KMS-11 (cell line): Measurements from ENCODE around the gene KBTBD3.

ENCODE experiments used
- H2AFZ ChIP-seq: fragments of 200-600 bp; sonication (generic); 2 replicates; pipeline ENCODE4 v1.6.1; 2016; ENCODE audit warnings: antibody characterized with exemption, mixed run types, low read depth
- H3K27ac ChIP-seq: fragments of 200-600 bp; sonication (generic); 2 replicates; pipeline ENCODE4 v1.6.1; 2016; ENCODE audit warnings: mild to moderate bottlenecking, mixed run types
- H3K27me3 ChIP-seq: fragments of 200-600 bp; sonication (generic); 2 replicates; pipeline ENCODE4 v1.6.1; 2017; ENCODE audit warnings: mild to moderate bottlenecking, low read depth, mixed run types, moderate library complexity; ENCODE audit not compliant: insufficient read depth
- H3K36me3 ChIP-seq: fragments of 200-600 bp; sonication (generic); 2 replicates; pipeline ENCODE4 v1.6.1; 2017; ENCODE audit warnings: mild to moderate bottlenecking, mixed run types; ENCODE audit not compliant: insufficient read depth
- H3K4me1 ChIP-seq: fragments of 200-600 bp; sonication (generic); 2 replicates; pipeline ENCODE4 v1.6.1; 2016; ENCODE audit warnings: mild to moderate bottlenecking, low read depth, mixed run types; ENCODE audit not compliant: poor library complexity, severe bottlenecking
- H3K4me2 ChIP-seq: fragments of 200-600 bp; sonication (generic); 2 replicates; pipeline ENCODE4 v1.7.0; 2016; ENCODE audit warnings: mild to moderate bottlenecking, mixed run types
- H3K4me3 ChIP-seq: fragments of 200-600 bp; sonication (generic); IDR thresholded peaks from 2 replicates; pipeline ENCODE4 v1.6.1; 2017; ENCODE audit warnings: low read depth, low read length, mixed read lengths; ENCODE audit not compliant: insufficient read depth
- H3K79me2 ChIP-seq: fragments of 200-600 bp; sonication (generic); 2 replicates; pipeline ENCODE4 v1.6.1; 2016; ENCODE audit warnings: low read depth, mixed run types; ENCODE audit not compliant: insufficient read depth
- H3K9ac ChIP-seq: fragments of 200-600 bp; sonication (generic); 2 replicates; pipeline ENCODE4 v1.6.1; 2016; ENCODE audit warnings: mild to moderate bottlenecking, mixed run types
- H4K20me1 ChIP-seq: fragments of 200-600 bp; sonication (generic); 2 replicates; pipeline ENCODE4 v1.6.1; 2016; ENCODE audit warnings: mild to moderate bottlenecking, mixed run types; ENCODE audit not compliant: insufficient read depth
- CTCF ChIP-seq: fragments of 200-600 bp; sonication (generic); conservative IDR thresholded peaks from 2 replicates; pipeline ENCODE4 v1.6.1; 2017; ENCODE audit warnings: low read depth, mild to moderate bottlenecking, antibody characterized with exemption, low read length, moderate library complexity, mixed read lengths

The KBTBD3 gene

GRCh38 chr11:106091480-106092123, 14.5 kb upstream of the KBTBD3 start:
- H3K4me3 ChIP-seq, result no peak overlapping the region
- H3K4me2 ChIP-seq, result no peak overlapping the region
- peaks cover 10% of the 10 kb centered on the region for H3K4me1 ChIP-seq
- no peak overlapping the region for H3K27ac ChIP-seq
- no peaks in the 10 kb centered on the region for H3K27me3 ChIP-seq
- peaks cover 18% of the 10 kb centered on the region; the same call in 1 of the 2 replicates for H3K79me2 ChIP-seq
- no peak overlapping the region for H2AFZ ChIP-seq
- peaks cover 4% of the 10 kb centered on the region; the same call in 1 of the 2 replicates for H4K20me1 ChIP-seq
- no peaks in the 10 kb centered on the region for H3K36me3 ChIP-seq
- no peak overlapping the region for H3K9ac ChIP-seq
- no peak for TF ChIP-seq CTCF

DNA sequence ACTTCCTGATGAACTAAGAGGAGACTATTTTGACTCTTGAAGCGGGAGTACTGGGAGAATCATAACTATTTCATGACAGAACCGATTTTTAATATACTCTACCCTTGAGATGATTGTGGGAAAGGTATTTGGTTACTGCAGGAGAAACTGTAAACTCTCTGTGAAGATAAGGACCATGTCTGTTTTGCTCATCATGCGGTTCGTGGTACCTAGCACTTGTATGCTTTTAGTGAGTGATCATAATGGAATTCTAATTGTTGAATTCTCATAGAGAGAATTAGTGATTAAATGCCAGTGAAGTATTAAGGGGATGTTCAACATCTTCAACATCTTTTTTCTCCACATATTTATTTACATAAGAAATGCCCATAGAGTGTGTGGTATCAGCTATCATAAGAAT, 11.7 kb upstream of the KBTBD3 start:
- H3K79me2 ChIP-seq, result peaks cover 18% of the 10 kb centered on the region; the same call in 1 of the 2 replicates
- H3K9ac ChIP-seq, result no peak overlapping the region
- no peaks in the 10 kb centered on the region for H3K36me3 ChIP-seq
- no peaks in the 10 kb centered on the region for H3K27me3 ChIP-seq
- H3K27ac ChIP-seq, result no peak overlapping the region
- no peak overlapping the region for H2AFZ ChIP-seq
- H3K4me2 ChIP-seq, result no peak overlapping the region
- peaks cover 4% of the 10 kb centered on the region; the same call in 1 of the 2 replicates for H4K20me1 ChIP-seq
- H3K4me3 ChIP-seq, result no peak overlapping the region
- no peak for TF ChIP-seq CTCF
- peaks cover 15% of the 10 kb centered on the region for H3K4me1 ChIP-seq

GRCh38 chr11:106087815-106088435, 10.8 kb upstream of the KBTBD3 start:
- H3K4me1 ChIP-seq, result peaks cover 15% of the 10 kb centered on the region
- H3K4me2 ChIP-seq, result no peak overlapping the region
- no peak overlapping the region for H2AFZ ChIP-seq
- no peaks in the 10 kb centered on the region for H3K36me3 ChIP-seq
- no peak overlapping the region for H3K4me3 ChIP-seq
- no peak overlapping the region for H3K27ac ChIP-seq
- H4K20me1 ChIP-seq, result peaks cover 4% of the 10 kb centered on the region; the same call in 1 of the 2 replicates
- no peaks in the 10 kb centered on the region for H3K27me3 ChIP-seq
- H3K79me2 ChIP-seq, result peaks cover 24% of the 10 kb centered on the region
- TF ChIP-seq CTCF, result peak; percentile 81
- no peak overlapping the region for H3K9ac ChIP-seq

DNA sequence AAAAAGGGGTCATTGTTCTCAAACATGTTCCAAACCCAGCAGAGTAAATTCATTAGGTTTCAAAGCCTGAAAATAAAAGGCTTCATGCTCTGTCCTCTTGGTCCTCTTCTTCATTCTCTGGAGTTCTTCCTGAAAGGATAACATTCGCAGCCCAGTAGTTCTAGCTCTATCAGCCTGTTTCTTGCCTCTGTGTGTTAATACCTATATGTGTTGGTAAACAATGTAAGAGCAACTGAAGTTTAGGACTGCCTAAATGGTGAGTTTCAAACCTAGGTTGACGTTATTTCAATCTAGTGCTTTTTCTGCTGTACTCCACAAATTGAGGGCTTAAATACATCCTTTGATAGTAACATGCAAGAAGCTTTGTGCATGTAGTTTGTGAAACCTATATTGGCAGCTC, 9.7 kb upstream of the KBTBD3 start:
- Histone ChIP-seq H3K36me3 (no peaks in the 10 kb centered on the region), H2AFZ (no peak overlapping the region), H3K79me2 (peaks cover 29% of the 10 kb centered on the region)

More for the DNA sequence above, 9.7 kb upstream of the KBTBD3 start:
- Histone ChIP-seq H4K20me1 (peaks cover 4% of the 10 kb centered on the region; the same call in 1 of the 2 replicates), H3K27me3 (no peaks in the 10 kb centered on the region), H3K9ac (no peak overlapping the region), H3K4me2 (no peak overlapping the region), H3K4me3 (no peak overlapping the region), H3K27ac (no peak overlapping the region), H3K4me1 (peaks cover 15% of the 10 kb centered on the region)
- TF ChIP-seq CTCF, result no peak
